ENCODE measurements around the gene TBX4.

The TBX4 gene

GRCh38 chr17:61511480-61512182 is 59.4 kb downstream of the TBX4 start:
- TF ChIP-seq TCF12 (IDR thresholded peaks at IDR 0.05; ENCODE audit: low read depth), result no peak
- TF ChIP-seq EP300 (IDR thresholded peaks at IDR 0.05; ENCODE audit: borderline replicate concordance), result no peak
- no peak for TF ChIP-seq YY1 (IDR thresholded peaks at IDR 0.05; ENCODE audit: low read depth)
- no peak for TF ChIP-seq ZBTB7A (IDR thresholded peaks at IDR 0.05; ENCODE audit: low read depth)
- no peak for TF ChIP-seq EGR1 (IDR thresholded peaks at IDR 0.05)
- TF ChIP-seq CREB1 (IDR thresholded peaks at IDR 0.05; ENCODE audit: low read depth), result no peak
- no peak for TF ChIP-seq FOXM1 (IDR thresholded peaks at IDR 0.05; ENCODE audit: borderline replicate concordance, low read depth)
- no peak for TF ChIP-seq CEBPB (IDR thresholded peaks at IDR 0.05)

- TF ChIP-seq USF1 (IDR thresholded peaks at IDR 0.05) (no peak), YY1 (IDR thresholded peaks at IDR 0.05; ENCODE audit: low read depth) (no peak), CREB1 (IDR thresholded peaks at IDR 0.05; ENCODE audit: low read depth) (no peak), NFIC (IDR thresholded peaks at IDR 0.05) (no peak), FOXM1 (IDR thresholded peaks at IDR 0.05; ENCODE audit: borderline replicate concordance, low read depth) (no peak), CEBPB (IDR thresholded peaks at IDR 0.05) (no peak), MAX (IDR thresholded peaks at IDR 0.05) (no peak), EGR1 (IDR thresholded peaks at IDR 0.05) (no peak), EP300 (IDR thresholded peaks at IDR 0.05; ENCODE audit: borderline replicate concordance) (no peak), TEAD4 (IDR thresholded peaks at IDR 0.05) (no peak), RAD21 (IDR thresholded peaks at IDR 0.05; ENCODE audit: low read depth) (no peak)
Observed at GRCh38 chr17:61514491-61514890, 62.3 kb downstream of the TBX4 start.

- TF ChIP-seq MAX (IDR thresholded peaks at IDR 0.05), result no peak
- TF ChIP-seq NFIC (IDR thresholded peaks at IDR 0.05), result no peak
- TF ChIP-seq USF1 (IDR thresholded peaks at IDR 0.05), result no peak
- no peak for TF ChIP-seq TEAD4 (IDR thresholded peaks at IDR 0.05)
- no peak for TF ChIP-seq ZBTB7A (IDR thresholded peaks at IDR 0.05; ENCODE audit: low read depth)
Observed at GRCh38 chr17:61517265-61517664, 65.0 kb downstream of the TBX4 start.

GRCh38 chr17:61517843-61518606 is 65.8 kb downstream of the TBX4 start:
- TF ChIP-seq TCF12 (IDR thresholded peaks at IDR 0.05; ENCODE audit: low read depth), result no peak
- TF ChIP-seq TEAD4 (IDR thresholded peaks at IDR 0.05), result no peak

GRCh38 chr17:61519139-61519538 is 66.9 kb downstream of the TBX4 start:
- TF ChIP-seq EGR1 (IDR thresholded peaks at IDR 0.05) (no peak), TAF1 (IDR thresholded peaks at IDR 0.05; ENCODE audit: low read depth) (no peak), TCF12 (IDR thresholded peaks at IDR 0.05; ENCODE audit: low read depth) (no peak), REST (IDR thresholded peaks at IDR 0.05; ENCODE audit: low read depth) (no peak), CREB1 (IDR thresholded peaks at IDR 0.05; ENCODE audit: low read depth) (no peak), FOXM1 (IDR thresholded peaks at IDR 0.05; ENCODE audit: borderline replicate concordance, low read depth) (no peak), USF1 (IDR thresholded peaks at IDR 0.05) (no peak), RAD21 (IDR thresholded peaks at IDR 0.05; ENCODE audit: low read depth) (no peak), CEBPB (IDR thresholded peaks at IDR 0.05) (no peak), ZBTB7A (IDR thresholded peaks at IDR 0.05; ENCODE audit: low read depth) (no peak), YY1 (IDR thresholded peaks at IDR 0.05; ENCODE audit: low read depth) (no peak), NFIC (IDR thresholded peaks at IDR 0.05) (no peak), TEAD4 (IDR thresholded peaks at IDR 0.05) (no peak), MAX (IDR thresholded peaks at IDR 0.05) (no peak), EP300 (IDR thresholded peaks at IDR 0.05; ENCODE audit: borderline replicate concordance) (no peak)

- no peak for TF ChIP-seq EP300 (IDR thresholded peaks at IDR 0.05; ENCODE audit: borderline replicate concordance)
- TF ChIP-seq YY1 (IDR thresholded peaks at IDR 0.05; ENCODE audit: low read depth), result no peak
- no peak for TF ChIP-seq REST (IDR thresholded peaks at IDR 0.05; ENCODE audit: low read depth)
- TF ChIP-seq FOXM1 (IDR thresholded peaks at IDR 0.05; ENCODE audit: borderline replicate concordance, low read depth), result no peak
- no peak for TF ChIP-seq NFIC (IDR thresholded peaks at IDR 0.05)
Observed at GRCh38 chr17:61519754-61520440, 67.7 kb downstream of the TBX4 start.

All from Ishikawa (cell line).